AML-193 (cell line): ENCODE data around the gene GRIA3.
"Not testable (repeated sequence)": the region's sequence is repeated elsewhere in the genome, so short reads cannot be mapped to it uniquely, and the experiment has no call there.

Experiments used
- DNase-seq, 2 experiments: peaks; one replicate each; lab custom pipeline; 2025; lab: John Stamatoyannopoulos, UW

GRIA3 gene

GRCh38 chrX:123350226-123350625, 166.1 kb downstream of the GRIA3 start:
- DNase-seq = no peak

GRCh38 chrX:123357941-123358340, 173.9 kb downstream of the GRIA3 start:
- no peak for DNase-seq

GRCh38 chrX:123358457-123358856, 174.4 kb downstream of the GRIA3 start:
- no peak for DNase-seq

GRCh38 chrX:123361371-123361770, 177.3 kb downstream of the GRIA3 start:
- DNase-seq = no peak

- DNase-seq = not testable (repeated sequence)
These were observed 202.1 kb downstream of the GRIA3 start for GRCh38 chrX:123386196-123386595.

GRCh38 chrX:123392921-123393320, 208.8 kb downstream of the GRIA3 start:
- DNase-seq = no peak

GRCh38 chrX:123399709-123400108, 215.6 kb downstream of the GRIA3 start:
- no peak for DNase-seq

- no peak for DNase-seq
These were observed 221.2 kb downstream of the GRIA3 start for GRCh38 chrX:123405231-123405630.

GRCh38 chrX:123408821-123409737, 225.0 kb downstream of the GRIA3 start:
- no peak for DNase-seq

- peak in 1 of 2 experiments; percentile 10 for DNase-seq
These were observed 238.8 kb downstream of the GRIA3 start for GRCh38 chrX:123422875-123423274.

- DNase-seq = no peak
These were observed 240.5 kb downstream of the GRIA3 start for GRCh38 chrX:123424546-123424945.

GRCh38 chrX:123425471-123425870, 241.4 kb downstream of the GRIA3 start:
- no peak for DNase-seq

GRCh38 chrX:123425904-123426303, 241.8 kb downstream of the GRIA3 start:
- no peak for DNase-seq

GRCh38 chrX:123432361-123433150, 248.5 kb downstream of the GRIA3 start:
- DNase-seq = no peak

GRCh38 chrX:123436512-123437136, 252.5 kb downstream of the GRIA3 start:
- no peak for DNase-seq

GRCh38 chrX:123439926-123440325, 255.8 kb downstream of the GRIA3 start:
- not testable (repeated sequence) for DNase-seq

GRCh38 chrX:123442764-123443163, 258.7 kb downstream of the GRIA3 start:
- no peak for DNase-seq

- no peak for DNase-seq
These were observed 263.4 kb downstream of the GRIA3 start for GRCh38 chrX:123447506-123447905.

GRCh38 chrX:123449335-123449734, 265.3 kb downstream of the GRIA3 start:
- no peak for DNase-seq

- peak in 1 of 2 experiments; percentile 1 for DNase-seq
These were observed 266.1 kb downstream of the GRIA3 start for GRCh38 chrX:123450222-123450621.

- no peak for DNase-seq
These were observed 270.8 kb downstream of the GRIA3 start for GRCh38 chrX:123454712-123455431.

- DNase-seq = no peak
These were observed 271.6 kb downstream of the GRIA3 start for GRCh38 chrX:123455693-123456092.
